Keratinocyte (primary cell): ENCODE measurements around the gene BORA. TPM values are rescaled to one million over a fixed set of nuclear protein-coding genes. Genes with fewer than 3 reads are reported as not detected.

Experiments
- DNase-seq: peaks from one replicate; pipeline ENCODE4 v3.0.0-alpha.2; 2011; ENCODE audit warnings: low read depth, missing footprints, low spot score
- FAIRE-seq: peaks from 2 replicates; lab custom pipeline; 2011; peaks lifted over from hg19 to GRCh38; lab: Jason Lieb, UNC
- H2AFZ ChIP-seq: 2 replicates; pipeline ENCODE4 v1.6.0; 2012; ENCODE audit warnings: low read length, control low read depth, inconsistent platforms; ENCODE audit not compliant: control insufficient read depth
- H3K27ac ChIP-seq: 2 replicates; pipeline ENCODE4 v1.5.1; 2011; ENCODE audit warnings: low read length; ENCODE audit not compliant: control insufficient read depth, insufficient read depth
- H3K27me3 ChIP-seq: 3 replicates; pipeline ENCODE4 v1.6.0; 2011; ENCODE audit warnings: low read length; ENCODE audit not compliant: control insufficient read depth, insufficient read depth; ENCODE audit errors: extremely low read depth
- H3K36me3 ChIP-seq, 2 experiments: 2 replicates in 1 of 2; 3 replicates in 1 of 2; pipeline ENCODE4 v1.5.1; 2011; ENCODE audit warnings: low read length in 2 of 2, mild to moderate bottlenecking in 1 of 2; ENCODE audit not compliant: control insufficient read depth in 2 of 2, insufficient read depth in 2 of 2; ENCODE audit errors: extremely low read depth in 1 of 2
- H3K4me1 ChIP-seq: 3 replicates; pipeline ENCODE4 v1.5.1; 2011; ENCODE audit warnings: low read length; ENCODE audit not compliant: control insufficient read depth, insufficient read depth; ENCODE audit errors: extremely low read depth
- H3K4me2 ChIP-seq: 3 replicates; pipeline ENCODE4 v1.6.0; 2011; ENCODE audit warnings: low read depth, low read length; ENCODE audit not compliant: control insufficient read depth, insufficient read depth; ENCODE audit errors: extremely low read depth
- H3K4me3 ChIP-seq, 3 experiments: fragments of 200-600 bp in 1 of 3; sonication (generic) in 1 of 3; 2 replicates in 2 of 3; 3 replicates in 1 of 3; pipeline ENCODE4 v1.5.1; 2011 to 2016; ENCODE audit warnings: low read length in 3 of 3, mild to moderate bottlenecking in 3 of 3, control low read depth in 2 of 3, inconsistent platforms in 1 of 3, low read depth in 1 of 3, mixed read lengths in 1 of 3, mixed run types in 1 of 3, moderate library complexity in 1 of 3; ENCODE audit not compliant: control insufficient read depth in 2 of 3, insufficient read depth in 2 of 3; ENCODE audit errors: extremely low read depth in 1 of 3
- H3K79me2 ChIP-seq: 2 replicates; pipeline ENCODE4 v1.6.0; 2012; ENCODE audit warnings: low read length; ENCODE audit not compliant: control insufficient read depth, insufficient read depth
- H3K9ac ChIP-seq: 3 replicates; pipeline ENCODE4 v1.6.0; 2011; ENCODE audit warnings: low read length; ENCODE audit not compliant: control insufficient read depth, insufficient read depth; ENCODE audit errors: extremely low read depth
- H3K9me1 ChIP-seq: 3 replicates; pipeline ENCODE4 v1.6.0; 2011; ENCODE audit warnings: low read length; ENCODE audit not compliant: control insufficient read depth, insufficient read depth; ENCODE audit errors: extremely low read depth
- H3K9me3 ChIP-seq: 2 replicates; pipeline ENCODE4 v1.5.1; 2012; ENCODE audit warnings: low read depth, low read length; ENCODE audit not compliant: control insufficient read depth
- H4K20me1 ChIP-seq: 3 replicates; pipeline ENCODE4 v1.6.0; 2011; ENCODE audit warnings: low read length; ENCODE audit not compliant: control insufficient read depth, insufficient read depth; ENCODE audit errors: extremely low read depth
- CTCF ChIP-seq, 3 experiments: IDR thresholded peaks in 1 of 3; conservative IDR thresholded peaks in 1 of 3; optimal IDR thresholded peaks in 1 of 3; 2 replicates in 2 of 3; 3 replicates in 1 of 3; pipeline versions ENCODE3 to v1.5.1; 2011; ENCODE audit warnings: low read length in 3 of 3, mild to moderate bottlenecking in 3 of 3, moderate library complexity in 2 of 3, control low read depth in 1 of 3, inconsistent platforms in 1 of 3; ENCODE audit not compliant: insufficient read depth in 2 of 3; ENCODE audit errors: extremely low read depth in 1 of 3
- EZH2 ChIP-seq: IDR thresholded peaks from one replicate; pipeline ENCODE4 v1.6.1; 2012; ENCODE audit warnings: inconsistent platforms, mild to moderate bottlenecking, low read length, moderate library complexity
- dilution Hi-C: fragments of 300-500 bp; cut with MboI; formaldehyde crosslinking; loops from one replicate; pipeline ENCODE4 v1.7.0; 2020; ENCODE audit warnings: low sequenced_read_pairs; ENCODE audit not compliant: extremely low pct_ligation_motif_present
- polyA plus RNA-seq, 5 experiments: library from polyadenylated mRNA; depleted of rRNA in 3 of 5; stranded (reverse) in 3 of 5; stranded (forward) in 1 of 5; unstranded in 1 of 5; fragments of >200 nt; gene quantifications; 1 replicate in 1 of 5; 2 replicates in 3 of 5; 3 replicates in 1 of 5; pipeline versions ENCODE4 v1.2.1 to v1.2.3, GENCODE V29; 2011 to 2012; ENCODE audit warnings: missing spikeins in 2 of 5, low read depth in 1 of 5, low replicate concordance in 1 of 5

The BORA gene
- polyA plus RNA-seq, 1 donor (not counting 4 experiments of a cell fraction or from before 2014, with no cell fraction given), result 8.3 TPM

DNA sequence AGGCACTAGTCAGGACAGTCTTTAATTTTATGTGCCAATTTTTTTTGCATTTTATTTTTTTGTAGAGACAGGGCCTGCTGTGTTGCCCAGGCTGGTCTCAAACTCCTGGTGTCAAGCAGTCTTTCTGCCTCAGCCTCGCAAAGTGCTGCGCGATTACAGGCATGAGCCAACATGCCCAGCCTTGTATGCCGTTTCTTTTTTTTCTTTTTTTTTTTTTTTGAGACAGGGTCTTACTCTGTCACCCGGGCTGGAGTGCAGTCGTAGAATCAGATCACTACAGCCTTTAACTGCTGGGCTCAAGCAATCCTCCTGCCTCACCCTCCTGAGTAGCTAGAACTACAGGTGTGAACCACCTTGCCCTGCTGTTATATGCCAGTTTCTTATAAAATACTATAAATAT lies 26.4 kb downstream of the BORA start:
- TF ChIP-seq EZH2 (no peak), CTCF (optimal IDR thresholded peaks at IDR 0.05 in 1 of 3, IDR thresholded peaks at IDR 0.05 in 1 of 3, conservative IDR thresholded peaks at IDR 0.05 in 1 of 3; ENCODE audit: extremely low read depth in 1 of 3, insufficient read depth in 2 of 3, low read length in 3 of 3) (no peak)
- Histone ChIP-seq H3K9ac (no peak overlapping the region), H3K27me3 (no peaks in the 10 kb centered on the region), H3K79me2 (peaks cover 11% of the 10 kb centered on the region), H3K9me1 (no peaks in the 10 kb centered on the region), H3K4me2 (no peak overlapping the region), H3K4me1 (peaks cover 6% of the 10 kb centered on the region), H2AFZ (no peak overlapping the region), H3K4me3 (no peak overlapping the region), H3K36me3 (peaks cover 14 to 28% of the 10 kb centered on the region in 2 experiments), H4K20me1 (no peaks in the 10 kb centered on the region), H3K9me3 (no peaks in the 10 kb centered on the region), H3K27ac (peak overlapping the region; percentile 14)
- dilution Hi-C loops, result no loop called here
- FAIRE-seq (no peak), DNase-seq (no peak)

DNA sequence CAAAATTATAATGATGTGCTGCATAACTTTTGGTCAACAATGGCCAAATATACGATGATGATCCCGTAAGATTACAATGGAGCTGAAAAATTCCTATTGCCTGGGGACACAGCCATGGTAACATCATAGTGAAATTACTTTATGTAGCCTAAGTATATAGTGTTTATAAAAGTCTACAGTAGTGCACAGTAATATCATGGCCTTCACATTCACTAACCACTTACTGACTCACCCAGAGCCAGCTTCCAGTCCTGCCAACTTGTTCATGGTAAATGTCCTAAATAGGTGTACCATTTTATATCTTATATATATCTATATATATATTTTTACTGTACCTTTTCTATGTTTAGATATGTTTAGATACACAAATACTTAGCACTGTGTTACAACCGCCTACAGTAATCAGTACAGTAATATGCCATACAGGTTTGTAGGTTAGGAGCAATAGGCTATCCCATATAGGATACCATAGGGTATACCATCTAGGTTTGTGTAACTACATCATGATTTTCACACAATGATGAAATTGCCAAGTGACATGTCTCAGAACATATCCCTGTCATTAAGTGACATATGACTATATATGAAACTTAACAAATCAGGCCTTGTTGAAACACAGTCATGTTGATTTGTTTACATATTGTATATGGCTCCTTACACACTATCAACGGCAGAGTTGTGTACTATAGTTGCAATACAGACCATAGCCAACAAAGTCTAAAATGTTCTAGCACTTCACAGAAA lies 30.2 kb downstream of the BORA start:
- dilution Hi-C loops, result no loop called here
- DNase-seq (no peak), FAIRE-seq (no peak)
- Histone ChIP-seq H3K27me3 (no peaks in the 10 kb centered on the region), H3K36me3 (peaks cover 17 to 31% of the 10 kb centered on the region in 2 experiments), H3K4me2 (no peak overlapping the region), H2AFZ (no peak overlapping the region), H3K79me2 (peaks cover 2% of the 10 kb centered on the region), H3K9me1 (no peaks in the 10 kb centered on the region), H3K4me3 (no peak overlapping the region), H3K9ac (no peak overlapping the region), H3K4me1 (peaks cover 6% of the 10 kb centered on the region), H4K20me1 (no peaks in the 10 kb centered on the region), H3K9me3 (no peaks in the 10 kb centered on the region), H3K27ac (no peak overlapping the region)
- no peak for TF ChIP-seq EZH2

GRCh38 chr13:72760189-72760588 lies 32.5 kb downstream of the BORA start:
- H3K4me3 ChIP-seq, result no peak overlapping the region
- H3K79me2 ChIP-seq, result no peaks in the 10 kb centered on the region
- H3K27ac ChIP-seq, result no peak overlapping the region
- H4K20me1 ChIP-seq, result no peaks in the 10 kb centered on the region
- dilution Hi-C loops, result no loop called here
- FAIRE-seq (no peak), DNase-seq (no peak)
- H3K27me3 ChIP-seq, result no peaks in the 10 kb centered on the region
- H3K9ac ChIP-seq, result no peak overlapping the region
- H3K36me3 ChIP-seq, result peaks cover 13 to 29% of the 10 kb centered on the region in 2 experiments
- no peak overlapping the region for H3K4me2 ChIP-seq
- TF ChIP-seq CTCF (optimal IDR thresholded peaks at IDR 0.05 in 1 of 3, IDR thresholded peaks at IDR 0.05 in 1 of 3, conservative IDR thresholded peaks at IDR 0.05 in 1 of 3; ENCODE audit: extremely low read depth in 1 of 3, insufficient read depth in 2 of 3, low read length in 3 of 3), result no peak
- TF ChIP-seq EZH2, result no peak
- H3K9me3 ChIP-seq, result no peaks in the 10 kb centered on the region
- H2AFZ ChIP-seq, result no peak overlapping the region
- no peaks in the 10 kb centered on the region for H3K4me1 ChIP-seq
- H3K9me1 ChIP-seq, result no peaks in the 10 kb centered on the region
